Mesodermal cell (in vitro differentiated cells): ENCODE measurements around the gene WASHC3.

Experiments used
- H3K27ac ChIP-seq: 2 replicates; pipeline ENCODE4 v1.7.0; 2013; ENCODE audit warnings: mild to moderate bottlenecking, low read depth, low read length, moderate library complexity; ENCODE audit not compliant: severe bottlenecking
- H3K36me3 ChIP-seq: 2 replicates; pipeline ENCODE4 v1.7.1; 2013; ENCODE audit warnings: mild to moderate bottlenecking, low read length, moderate library complexity; ENCODE audit not compliant: control insufficient read depth, insufficient read depth
- H3K4me1 ChIP-seq: one replicate; pipeline ENCODE4 v1.7.1; 2013; ENCODE audit warnings: mild to moderate bottlenecking, low read length; ENCODE audit not compliant: insufficient read depth, control insufficient read depth, poor library complexity, severe bottlenecking
- H3K4me3 ChIP-seq: 2 replicates; pipeline ENCODE4 v1.7.0; 2013; ENCODE audit warnings: low read length, control low read depth, mild to moderate bottlenecking; ENCODE audit not compliant: insufficient read depth, poor library complexity, severe bottlenecking; ENCODE audit errors: extremely low read depth
- H3K9me3 ChIP-seq: 2 replicates; pipeline ENCODE4 v1.7.1; 2013; ENCODE audit warnings: mild to moderate bottlenecking, low read length, moderate library complexity; ENCODE audit not compliant: control insufficient read depth
- WGBS, 2 experiments: methylation state at CpG; one replicate each; pipeline ENCODE4 v1.1.5; 2013; ENCODE audit warnings: missing lambda C conversion rate in 2 of 2; ENCODE audit not compliant: insufficient coverage in 2 of 2; 5-methylcytosine and 5-hydroxymethylcytosine counted together

Gene WASHC3

DNA sequence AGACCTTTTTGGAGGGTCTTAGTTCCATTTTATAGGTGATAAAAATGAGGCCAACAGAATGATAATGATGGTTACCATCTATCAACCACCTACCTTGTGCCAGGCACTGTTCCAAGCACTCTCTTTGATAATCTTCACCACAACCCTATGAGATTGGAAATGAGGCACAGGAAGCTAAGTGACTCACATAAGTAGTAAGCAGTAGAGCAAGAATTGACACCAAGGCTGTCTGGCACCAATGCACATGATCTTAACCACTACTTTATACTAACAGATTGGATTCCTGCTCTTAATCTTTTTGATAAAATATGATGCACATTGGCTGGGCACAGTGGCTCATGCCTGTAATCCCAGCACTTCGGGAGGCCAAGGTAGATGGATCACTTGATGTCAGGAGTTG lies 93.0 kb downstream of the WASHC3 start:
- H3K4me3 ChIP-seq = no peak overlapping the region
- 100% methylated on average over 1 of the region's 1 CpG; no CpG with 5 or more reads in 1 of the 2 experiments for WGBS, 2 experiments

DNA sequence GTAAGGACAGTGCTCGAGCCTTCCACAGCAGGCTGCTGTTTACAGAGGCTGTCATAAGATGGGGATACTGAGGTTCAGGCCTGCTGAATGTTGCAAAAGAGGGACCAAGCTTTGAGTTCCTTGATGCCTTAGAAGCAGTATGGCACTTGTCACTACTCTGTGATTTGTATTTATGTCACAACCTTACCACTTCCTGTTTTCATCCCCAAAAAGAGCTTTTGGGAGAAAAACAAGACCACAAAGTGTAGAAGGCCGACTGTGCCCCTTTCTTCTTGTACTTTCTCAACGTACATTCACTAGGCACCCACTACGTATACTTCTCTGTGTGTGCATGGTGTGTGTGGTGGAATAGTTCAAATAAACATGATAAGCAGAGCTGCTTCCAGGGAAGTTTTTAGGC lies 94.3 kb downstream of the WASHC3 start:
- H3K36me3 ChIP-seq = no peaks in the 10 kb centered on the region
- WGBS, 2 experiments = 75 to 100% methylated on average over 1 of the region's 4 CpGs
- no peak overlapping the region for H3K27ac ChIP-seq
- H3K9me3 ChIP-seq = no peaks in the 10 kb centered on the region
- H3K4me1 ChIP-seq = no peaks in the 10 kb centered on the region
- no peak overlapping the region for H3K4me3 ChIP-seq

More for the DNA sequence above, 93.0 kb downstream of the WASHC3 start:
- Histone ChIP-seq H3K36me3 (no peaks in the 10 kb centered on the region), H3K27ac (no peak overlapping the region), H3K4me1 (no peaks in the 10 kb centered on the region), H3K9me3 (no peaks in the 10 kb centered on the region)

DNA sequence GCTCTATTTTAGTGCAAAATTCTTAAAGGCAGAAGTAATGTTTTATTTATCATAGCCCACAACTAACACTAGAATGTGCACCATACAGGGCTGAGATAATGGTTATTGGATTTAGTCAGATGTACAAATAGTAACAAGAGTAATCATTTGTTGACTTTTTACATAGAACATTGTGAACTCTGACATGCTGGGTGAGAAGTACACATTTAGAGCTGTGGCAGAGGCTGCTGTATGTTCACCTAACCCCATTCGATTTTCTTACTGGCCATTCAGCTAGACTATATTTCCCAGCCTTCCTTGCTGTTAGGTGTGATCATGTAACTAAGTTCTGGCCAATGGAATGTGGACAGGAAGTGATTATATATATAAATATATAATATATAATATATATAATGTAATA lies 95.3 kb downstream of the WASHC3 start:
- Histone ChIP-seq H3K36me3 (no peaks in the 10 kb centered on the region), H3K4me3 (no peak overlapping the region), H3K4me1 (no peaks in the 10 kb centered on the region), H3K27ac (no peak overlapping the region), H3K9me3 (no peaks in the 10 kb centered on the region)
- no CpG with 5 or more reads among the region's 1 CpG for WGBS, 2 experiments

DNA sequence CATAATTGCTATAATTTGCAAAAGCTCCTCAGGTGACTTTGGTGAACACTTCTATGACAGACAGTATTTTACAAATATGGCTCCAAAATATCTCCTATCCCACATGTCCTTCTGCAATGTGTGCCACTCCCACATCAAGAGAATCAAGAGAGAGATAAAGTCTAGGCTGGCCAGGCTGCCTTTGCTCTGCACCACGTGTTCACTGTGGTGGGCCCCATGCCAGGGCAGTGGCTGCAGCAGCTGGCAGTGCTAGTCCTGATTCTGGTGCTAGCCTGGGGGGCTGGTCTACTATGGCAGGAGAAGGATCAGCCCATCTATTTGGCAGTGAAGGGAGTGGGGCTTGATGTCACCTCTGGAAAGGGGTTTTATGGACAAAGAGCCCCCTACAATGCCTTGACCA lies 98.1 kb downstream of the WASHC3 start:
- Histone ChIP-seq H3K36me3 (no peaks in the 10 kb centered on the region), H3K27ac (no peak overlapping the region), H3K4me1 (no peaks in the 10 kb centered on the region), H3K9me3 (peaks cover 3% of the 10 kb centered on the region), H3K4me3 (no peak overlapping the region)
- 80% methylated on average over 1 of the region's 1 CpG for WGBS, 2 experiments
